MG63 (cell line): Measurements from ENCODE around the gene RCN1. TPM values are rescaled to one million over a fixed set of nuclear protein-coding genes. Genes with fewer than 3 reads are reported as not detected.
"Not testable (repeated sequence)": the region's sequence is repeated elsewhere in the genome, so short reads cannot be mapped to it uniquely, and the experiment has no call there.

Experiments used
- DNase-seq: peaks from one replicate; pipeline ENCODE4 v3.0.0-alpha.2; 2020
- H3K27me3 ChIP-seq: fragments of 250-450 bp; sonication (Bioruptor Pico); 2 replicates; pipeline ENCODE4 v1.5.1; 2020; ENCODE audit warnings: mild to moderate bottlenecking, moderate library complexity
- H3K36me3 ChIP-seq: fragments of 250-450 bp; sonication (Bioruptor Pico); 2 replicates; pipeline ENCODE4 v1.5.1; 2020; ENCODE audit warnings: mild to moderate bottlenecking, moderate library complexity
- H3K4me3 ChIP-seq: fragments of 250-450 bp; sonication (Bioruptor Pico); 2 replicates; pipeline ENCODE4 v1.5.1; 2020; ENCODE audit warnings: mild to moderate bottlenecking, moderate library complexity
- H3K9me3 ChIP-seq: fragments of 250-450 bp; sonication (Bioruptor Pico); 2 replicates; pipeline ENCODE4 v1.5.1; 2020; ENCODE audit warnings: mild to moderate bottlenecking, moderate library complexity
- total RNA-seq: library from RNA; depleted of rRNA; stranded (reverse); fragments of >200 nt; shearing (Covaris generic); gene quantifications from 2 replicates; pipeline ENCODE4 v1.2.3, GENCODE V29; 2014; ENCODE audit warnings: low replicate concordance; rRNA removed

The RCN1 gene
- total RNA-seq = 132 and 169 TPM in 2 replicates

DNA sequence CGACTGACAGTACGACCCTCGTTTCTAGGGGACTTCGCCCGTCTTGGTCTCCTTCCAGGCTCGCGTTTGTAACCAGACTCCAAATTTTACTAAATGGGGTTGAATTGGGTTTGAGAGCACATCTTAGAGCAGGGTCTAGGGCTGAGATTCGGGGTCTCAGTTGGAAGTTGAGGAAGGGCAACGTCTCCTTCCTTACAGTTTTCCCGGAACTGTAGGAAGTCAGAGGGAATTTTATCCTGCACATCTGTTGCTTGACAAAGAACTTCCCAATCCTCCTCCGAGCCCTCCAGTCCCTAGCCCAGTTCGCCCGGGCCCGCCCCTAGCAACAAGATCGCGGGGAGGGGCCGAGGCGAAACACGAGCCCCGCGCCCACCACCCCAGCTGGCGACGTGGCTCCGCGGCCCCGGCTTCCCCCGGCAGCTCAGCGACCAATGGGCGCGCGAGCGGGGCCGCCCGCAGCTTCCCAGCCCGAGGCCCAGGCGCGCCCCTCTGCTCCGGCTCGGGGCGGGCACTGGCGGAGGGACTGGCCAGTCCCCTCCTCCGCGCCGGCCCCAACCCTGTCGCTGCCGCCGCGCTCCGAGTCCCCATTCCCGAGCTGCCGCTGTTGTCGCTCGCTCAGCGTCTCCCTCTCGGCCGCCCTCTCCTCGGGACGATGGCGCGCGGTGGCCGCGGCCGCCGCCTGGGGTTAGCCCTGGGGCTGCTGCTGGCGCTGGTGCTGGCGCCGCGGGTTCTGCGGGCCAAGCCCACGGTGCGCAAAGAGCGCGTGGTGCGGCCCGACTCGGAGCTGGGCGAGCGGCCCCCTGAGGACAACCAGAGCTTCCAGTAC lies at the start of gene RCN1:
Gene RCN1, plus strand, starts transcription at position 530 of the 826 bp plus-strand sequence. Its CDS starts 123 bp downstream, at position 653.
- DNase-seq = peak; percentile 79
- peak within 1 kb of the TSS; percentile 74 for H3K4me3 ChIP-seq
- H3K27me3 ChIP-seq = no peaks in the 10 kb centered on the region
- H3K36me3 ChIP-seq = peaks cover 6% of the 10 kb centered on the region
- no peaks in the 10 kb centered on the region for H3K9me3 ChIP-seq

DNA sequence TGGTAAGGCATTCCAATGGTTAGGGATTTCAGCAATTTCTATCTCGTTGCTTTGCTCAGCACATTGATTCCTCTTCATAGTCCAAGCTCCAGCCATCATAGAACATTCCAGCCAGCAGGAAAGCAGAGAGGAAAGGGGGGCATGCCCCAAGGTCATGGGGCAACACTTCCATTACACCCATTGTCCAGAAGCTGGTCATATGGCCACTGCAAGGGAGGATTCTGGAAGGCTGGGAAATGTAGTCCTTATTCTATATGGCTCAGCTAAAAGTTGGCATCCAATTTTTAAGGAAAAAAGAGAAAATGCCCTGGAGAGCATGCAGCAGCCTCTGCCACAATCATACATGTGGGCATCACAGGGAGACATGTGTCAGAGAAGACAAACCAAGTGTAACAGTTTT lies 47.1 kb upstream of the RCN1 start:
- no peak for DNase-seq
- Histone ChIP-seq H3K9me3 (no peaks in the 10 kb centered on the region), H3K36me3 (no peaks in the 10 kb centered on the region), H3K4me3 (no peak overlapping the region), H3K27me3 (no peaks in the 10 kb centered on the region)

- no peaks in the 10 kb centered on the region for H3K27me3 ChIP-seq
- DNase-seq = no peak
- no peaks in the 10 kb centered on the region for H3K9me3 ChIP-seq
- H3K36me3 ChIP-seq = no peaks in the 10 kb centered on the region
- H3K4me3 ChIP-seq = no peak overlapping the region
Observed at GRCh38 chr11:32044158-32044863, 46.6 kb upstream of the RCN1 start.

- Histone ChIP-seq H3K9me3 (no peaks in the 10 kb centered on the region), H3K4me3 (no peak overlapping the region), H3K27me3 (no peaks in the 10 kb centered on the region), H3K36me3 (no peaks in the 10 kb centered on the region)
- DNase-seq = no peak
Observed at GRCh38 chr11:32045456-32045855, 45.4 kb upstream of the RCN1 start.

- H3K27me3 ChIP-seq = no peaks in the 10 kb centered on the region
- no peaks in the 10 kb centered on the region for H3K9me3 ChIP-seq
- no peak for DNase-seq
- H3K36me3 ChIP-seq = no peaks in the 10 kb centered on the region
- H3K4me3 ChIP-seq = no peak overlapping the region
Observed at GRCh38 chr11:32050264-32050663, 40.6 kb upstream of the RCN1 start.

DNA sequence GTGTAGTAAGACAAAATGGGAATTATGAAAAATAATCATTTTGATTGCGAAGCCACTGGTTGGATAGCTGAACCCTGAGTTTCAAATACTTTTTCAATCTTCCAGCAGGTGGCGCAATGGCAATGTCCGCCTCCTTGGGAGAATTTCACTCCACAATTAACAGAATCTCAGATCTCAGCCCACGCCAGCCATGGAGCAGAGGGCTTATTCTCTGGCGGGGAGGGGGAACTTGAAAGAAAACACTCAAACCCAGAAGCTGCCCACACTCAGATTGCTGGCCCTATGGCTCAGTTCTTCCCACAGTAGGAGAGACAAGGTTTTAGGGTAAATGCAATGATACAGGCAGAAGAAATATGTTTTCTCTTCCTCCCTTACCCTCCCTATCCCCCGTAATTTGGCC lies 38.7 kb upstream of the RCN1 start:
- DNase-seq = peak; percentile 11
- H3K4me3 ChIP-seq = no peak overlapping the region
- no peaks in the 10 kb centered on the region for H3K9me3 ChIP-seq
- H3K36me3 ChIP-seq = no peaks in the 10 kb centered on the region
- no peaks in the 10 kb centered on the region for H3K27me3 ChIP-seq

GRCh38 chr11:32053151-32053888 lies 37.6 kb upstream of the RCN1 start:
- H3K27me3 ChIP-seq = no peaks in the 10 kb centered on the region
- no peak for DNase-seq
- no peaks in the 10 kb centered on the region for H3K9me3 ChIP-seq
- H3K36me3 ChIP-seq = no peaks in the 10 kb centered on the region
- H3K4me3 ChIP-seq = no peak overlapping the region

DNA sequence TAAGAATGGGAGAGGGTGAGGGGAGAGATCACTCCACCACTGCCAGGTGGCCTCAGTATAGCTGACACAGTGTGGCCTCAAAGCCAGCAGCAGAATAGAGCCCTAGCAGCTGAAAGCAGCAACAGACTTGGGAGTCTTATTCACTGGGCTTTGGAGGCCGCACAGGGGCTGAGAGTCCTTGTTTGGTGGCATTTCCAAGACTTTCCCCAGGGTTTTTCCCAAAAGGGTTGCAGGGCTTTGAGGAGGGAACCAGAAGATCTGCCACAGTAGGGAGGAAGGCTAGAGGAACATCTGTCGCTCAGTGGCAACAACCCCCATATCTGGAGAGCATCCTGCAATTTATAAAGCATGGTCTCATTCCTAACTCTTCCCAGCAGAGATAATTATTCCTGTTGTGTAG lies 35.0 kb upstream of the RCN1 start:
- Histone ChIP-seq H3K4me3 (no peak overlapping the region), H3K36me3 (no peaks in the 10 kb centered on the region), H3K9me3 (no peaks in the 10 kb centered on the region), H3K27me3 (no peaks in the 10 kb centered on the region)
- no peak for DNase-seq

- Histone ChIP-seq H3K9me3 (no peaks in the 10 kb centered on the region), H3K4me3 (no peak overlapping the region), H3K36me3 (no peaks in the 10 kb centered on the region), H3K27me3 (no peaks in the 10 kb centered on the region)
- DNase-seq = peak; percentile 49
Observed at GRCh38 chr11:32056438-32056837, 34.4 kb upstream of the RCN1 start.

- Histone ChIP-seq H3K27me3 (no peaks in the 10 kb centered on the region), H3K9me3 (no peaks in the 10 kb centered on the region), H3K36me3 (no peaks in the 10 kb centered on the region), H3K4me3 (no peak overlapping the region)
- no peak for DNase-seq
Observed at GRCh38 chr11:32059686-32060462, 31.0 kb upstream of the RCN1 start.

DNA sequence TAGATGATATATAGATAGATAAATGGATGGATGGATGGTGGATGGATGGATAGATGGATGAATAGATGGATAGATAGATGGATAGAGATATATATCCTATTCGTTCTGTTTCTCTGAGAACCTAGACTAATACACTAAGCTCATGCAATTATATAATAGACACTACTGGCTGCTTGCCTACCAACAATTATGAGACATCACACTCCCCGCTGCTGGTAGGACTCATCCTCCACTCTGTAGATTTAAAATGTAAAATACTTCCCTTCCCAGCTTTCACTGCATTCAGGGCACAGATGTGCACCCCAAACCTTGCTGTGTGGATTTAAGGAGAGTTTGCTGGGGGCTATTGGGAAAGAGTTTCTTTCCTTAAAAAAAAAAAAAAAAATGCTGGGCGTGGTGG lies 28.3 kb upstream of the RCN1 start:
- DNase-seq = no peak
- no peaks in the 10 kb centered on the region for H3K36me3 ChIP-seq
- H3K4me3 ChIP-seq = no peak overlapping the region
- no peaks in the 10 kb centered on the region for H3K27me3 ChIP-seq
- H3K9me3 ChIP-seq = no peaks in the 10 kb centered on the region

DNA sequence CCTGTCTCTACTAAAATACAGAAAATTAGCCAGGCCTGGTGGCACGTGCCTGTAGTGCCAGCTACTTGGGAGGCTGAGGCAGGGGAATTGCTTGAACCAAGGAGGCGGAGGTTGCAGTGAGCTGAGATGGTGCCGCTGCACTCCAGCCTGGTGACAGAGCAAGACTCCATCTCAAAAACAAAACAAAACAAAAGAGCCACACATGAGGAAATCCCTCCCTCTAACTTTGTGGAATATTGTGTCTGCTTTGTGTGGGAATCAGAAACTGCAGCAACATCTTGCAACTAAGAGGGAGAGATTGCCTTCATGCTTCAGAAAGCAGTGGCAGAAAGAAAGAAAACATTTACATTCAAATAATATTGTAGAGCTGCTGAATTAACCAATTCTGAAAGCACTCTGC lies 27.8 kb upstream of the RCN1 start:
- not testable (repeated sequence) for H3K4me3 ChIP-seq, H3K36me3 ChIP-seq, DNase-seq, H3K27me3 ChIP-seq, H3K9me3 ChIP-seq

DNA sequence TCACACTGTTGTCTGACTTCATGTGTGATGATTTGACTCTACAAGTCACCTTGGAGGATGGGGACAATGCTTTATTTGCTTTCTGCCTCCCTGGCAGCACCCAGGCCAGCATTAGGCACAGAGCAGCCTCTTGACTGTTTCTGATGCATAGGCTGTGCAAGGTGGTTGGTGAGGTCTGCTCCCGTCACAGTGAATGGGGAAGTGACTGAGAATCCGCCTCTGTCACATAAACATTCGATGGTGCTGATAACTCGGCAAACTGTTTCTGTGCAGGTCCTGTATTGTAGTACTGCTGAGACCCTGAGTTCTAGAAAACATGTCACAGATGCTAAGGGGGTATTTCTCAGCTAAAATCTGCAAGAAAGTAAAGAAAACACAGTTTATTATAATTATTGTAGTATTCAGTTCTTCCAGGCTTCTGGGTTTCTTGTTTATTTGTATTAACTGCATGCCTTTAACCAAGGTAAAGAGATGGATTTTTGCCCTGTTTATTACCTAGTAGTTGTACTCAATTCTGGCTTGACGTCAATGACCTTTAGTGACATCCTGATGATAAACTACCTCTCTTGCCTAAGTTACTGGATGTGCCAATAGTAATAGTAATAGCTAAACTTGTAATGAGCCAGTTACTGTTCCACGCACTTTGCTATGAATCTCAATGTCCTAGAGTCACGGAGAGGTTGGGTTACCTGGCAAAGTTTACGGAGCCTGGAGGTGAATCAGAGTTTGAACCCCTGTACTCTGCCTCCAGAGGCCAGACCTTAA lies 24.8 kb upstream of the RCN1 start:
- Histone ChIP-seq H3K9me3 (no peaks in the 10 kb centered on the region), H3K27me3 (no peaks in the 10 kb centered on the region), H3K4me3 (no peak overlapping the region), H3K36me3 (no peaks in the 10 kb centered on the region)
- no peak for DNase-seq

- Histone ChIP-seq H3K4me3 (no peak overlapping the region), H3K27me3 (no peaks in the 10 kb centered on the region), H3K9me3 (no peaks in the 10 kb centered on the region), H3K36me3 (no peaks in the 10 kb centered on the region)
- DNase-seq = no peak
Observed at GRCh38 chr11:32068134-32068870, 22.6 kb upstream of the RCN1 start.

DNA sequence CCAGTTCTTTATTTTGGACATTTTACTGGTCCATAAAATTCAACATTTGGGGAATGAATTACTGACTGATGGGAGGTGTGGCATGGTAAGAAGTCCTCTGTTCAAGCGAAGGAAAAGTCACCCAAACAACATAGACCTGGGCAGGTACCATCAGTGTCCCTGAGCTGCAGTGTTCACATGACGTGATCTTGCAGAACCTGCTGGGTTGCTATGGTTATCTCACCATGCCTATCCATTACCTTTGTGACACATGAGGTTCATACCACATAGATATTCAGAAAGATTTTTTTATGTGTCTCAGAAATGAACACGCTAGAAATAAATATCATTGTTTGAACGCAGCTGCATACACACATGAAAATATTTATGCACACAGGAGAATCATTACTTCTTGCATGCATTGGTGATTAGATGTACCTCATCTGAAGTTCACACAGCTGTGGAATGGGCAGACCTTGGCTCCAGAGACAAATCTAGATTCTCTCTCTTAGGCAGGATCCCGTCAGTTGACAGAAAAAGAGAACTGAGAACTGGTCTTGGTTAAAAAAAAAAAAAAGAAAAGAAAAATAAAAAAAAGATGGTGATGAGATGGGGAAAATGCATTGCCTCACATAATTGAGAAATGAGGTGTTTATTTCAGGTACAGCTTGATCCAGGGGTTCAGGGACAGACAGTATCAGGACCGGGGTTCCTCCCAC lies 21.4 kb upstream of the RCN1 start:
- no peaks in the 10 kb centered on the region for H3K9me3 ChIP-seq
- H3K4me3 ChIP-seq = no peak overlapping the region
- no peaks in the 10 kb centered on the region for H3K27me3 ChIP-seq
- no peak for DNase-seq
- no peaks in the 10 kb centered on the region for H3K36me3 ChIP-seq
